Fibroblast of skin of right quadriceps (primary cell): ENCODE data around the gene BCL2.
A peak's percentile ranks its signal among the peaks of the same experiment; 100 is the strongest.

Source experiments
- DNase-seq: peaks from one replicate; pipeline ENCODE4 v3.0.0-alpha.2; 2013

Gene BCL2

DNA sequence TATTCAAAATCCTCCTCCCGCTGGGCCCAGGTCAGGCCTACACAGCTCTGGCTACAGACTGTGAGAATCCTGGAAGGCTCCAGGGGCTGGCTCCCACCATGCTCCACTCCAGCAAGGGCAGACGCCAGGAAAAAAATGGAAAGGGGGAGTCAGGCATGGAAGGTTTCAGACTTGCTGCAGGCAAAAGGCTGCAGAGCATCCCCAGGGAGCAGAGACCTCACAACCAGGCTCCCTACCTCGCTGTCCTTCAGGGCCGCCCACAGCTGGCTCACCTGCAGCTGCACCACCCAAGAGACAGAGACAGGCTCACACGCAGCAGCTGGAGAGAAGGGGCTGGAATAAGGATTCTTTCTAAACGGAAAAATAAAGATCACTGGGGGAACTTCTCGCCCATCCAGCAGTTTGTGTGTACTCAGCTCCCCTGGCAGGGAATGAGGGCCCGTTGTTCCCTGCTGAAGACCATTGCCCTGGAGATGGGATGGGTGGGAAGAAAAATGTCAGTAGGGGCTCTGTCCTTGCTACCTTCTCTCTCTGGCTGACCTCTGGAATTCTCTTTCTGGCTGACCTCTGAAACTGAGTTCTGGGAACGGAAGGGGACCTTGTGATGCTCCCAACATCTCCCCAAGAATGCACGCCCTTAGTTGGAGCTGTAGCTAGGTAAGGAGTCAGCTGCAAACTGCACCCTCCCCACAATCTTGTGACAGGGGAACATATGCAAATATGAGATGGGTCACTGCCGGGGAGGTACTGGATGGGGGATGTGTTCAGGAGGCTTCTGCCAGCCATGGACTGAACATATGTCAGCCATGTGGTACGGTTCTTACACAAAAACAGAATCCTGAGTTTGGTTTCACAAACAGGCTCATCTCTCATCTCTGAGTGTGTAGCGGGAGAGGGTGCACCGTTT lies 34.5 kb downstream of the BCL2 start:
- no peak for DNase-seq

DNA sequence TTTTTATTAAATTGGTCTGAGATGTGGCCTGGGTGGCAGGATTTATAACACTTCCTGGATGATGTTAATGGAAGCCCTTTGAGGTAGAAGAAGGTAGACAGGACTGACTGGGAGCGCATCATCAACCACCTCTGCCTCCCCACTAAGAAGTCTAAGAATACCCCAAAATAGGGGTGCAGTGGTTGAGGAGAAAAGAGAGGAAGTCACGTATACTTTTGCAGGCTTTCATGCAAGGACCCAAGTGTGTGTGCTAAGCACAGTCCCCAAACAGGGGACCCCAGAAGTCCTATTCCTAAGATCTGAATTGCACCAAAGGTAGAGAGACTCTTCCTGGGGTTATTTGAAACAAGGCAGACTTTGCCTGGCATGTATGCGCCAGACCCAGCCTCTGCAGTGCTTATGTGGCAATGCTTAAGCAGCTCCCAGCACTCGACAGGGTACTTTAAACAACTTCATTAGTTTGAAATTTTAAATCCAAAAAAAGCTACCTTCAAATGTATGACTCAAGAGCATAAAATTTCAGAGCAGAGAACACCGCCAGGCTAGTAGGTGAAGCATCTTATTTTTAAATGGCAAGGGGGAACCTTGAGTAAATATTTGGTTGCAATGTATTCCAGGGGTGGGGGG lies 35.3 kb downstream of the BCL2 start:
- DNase-seq = no peak

DNA sequence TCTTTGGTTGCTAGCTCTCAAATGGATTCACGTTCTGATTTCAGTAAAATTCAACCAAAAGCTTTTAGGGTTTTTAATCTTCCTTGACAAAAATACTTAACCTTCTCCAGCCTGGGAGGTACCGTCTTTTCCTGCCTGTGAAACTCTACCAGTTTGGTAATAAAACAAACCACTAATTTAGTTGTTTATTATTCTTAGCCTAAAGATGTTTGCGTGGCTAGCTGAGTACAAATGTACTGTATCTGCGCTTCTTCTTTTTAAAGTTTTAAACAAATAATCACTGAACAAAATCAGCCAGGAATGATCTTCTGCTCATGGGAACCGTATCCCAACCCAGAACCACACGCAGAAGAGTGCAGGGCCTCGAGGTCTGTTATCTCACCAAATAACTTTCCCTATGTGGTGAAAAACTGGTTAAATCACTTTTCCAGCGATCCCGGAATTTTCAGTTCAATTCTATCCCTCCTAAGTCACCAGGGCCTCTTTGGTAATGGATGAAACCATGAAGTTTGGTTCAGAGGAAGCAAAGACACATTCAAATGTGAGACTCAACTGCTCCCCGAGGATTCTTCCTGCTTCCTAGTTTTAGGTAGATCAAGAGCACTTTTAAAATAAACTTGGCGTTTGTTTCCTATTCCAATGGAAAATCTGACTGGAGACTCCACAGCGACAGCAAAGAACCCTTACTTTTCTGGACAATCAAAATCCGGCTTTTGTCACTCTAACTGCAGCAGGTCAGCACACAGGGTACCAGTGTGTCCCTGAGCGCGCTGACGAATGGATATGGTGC lies 36.1 kb downstream of the BCL2 start:
- no peak for DNase-seq

DNA sequence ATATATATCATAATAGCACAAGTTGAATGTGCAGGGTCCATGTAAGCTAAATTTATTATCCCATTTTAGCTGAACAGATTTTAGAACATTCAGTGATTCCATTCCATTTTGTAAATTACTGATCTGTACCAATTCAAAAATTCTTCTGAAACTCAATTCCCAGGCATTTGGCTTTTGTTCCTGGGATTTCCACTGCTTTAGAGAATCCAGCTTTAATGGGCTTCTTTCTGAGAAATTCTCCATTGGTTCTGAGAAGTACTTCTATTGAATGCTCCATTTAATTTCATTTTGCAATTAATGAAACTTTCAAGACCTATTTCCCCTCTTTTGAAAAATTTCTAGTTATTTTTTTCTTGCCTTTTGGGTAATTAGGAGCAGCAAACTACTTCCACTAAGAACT lies 36.8 kb downstream of the BCL2 start:
- DNase-seq = no peak

DNA sequence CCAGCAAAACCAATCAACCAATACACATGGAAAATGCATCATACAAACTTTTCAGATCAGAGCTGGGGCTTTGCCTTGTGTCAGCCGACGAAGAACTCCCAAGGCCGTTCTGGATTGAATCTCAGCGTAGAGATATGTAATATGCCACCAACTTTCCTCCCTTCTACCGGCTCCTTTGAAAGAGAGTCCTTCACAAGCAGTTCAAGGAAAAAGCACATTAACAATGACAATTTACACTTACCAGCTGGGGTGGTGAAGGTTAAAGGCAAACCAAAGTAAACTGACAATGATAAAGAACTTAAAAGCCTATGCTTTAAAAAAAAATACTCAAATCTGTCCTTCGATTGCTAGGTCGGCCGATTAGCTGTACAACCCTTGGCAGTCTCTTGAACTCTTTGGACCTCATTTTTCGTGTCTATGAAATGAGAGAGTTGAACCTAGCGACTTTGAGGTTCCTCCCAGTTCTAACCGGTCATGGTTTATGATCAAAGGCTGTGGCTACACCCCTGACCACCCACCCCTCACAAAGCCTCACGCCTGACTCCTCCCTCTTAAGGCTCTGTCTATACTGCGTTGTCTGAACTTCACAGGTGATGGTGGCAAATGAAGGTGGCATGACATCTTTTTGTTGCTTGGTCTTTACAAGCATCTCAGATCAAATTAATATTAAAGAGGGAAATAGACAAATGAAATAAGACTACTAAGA lies 46.2 kb downstream of the BCL2 start:
- no peak for DNase-seq

DNA sequence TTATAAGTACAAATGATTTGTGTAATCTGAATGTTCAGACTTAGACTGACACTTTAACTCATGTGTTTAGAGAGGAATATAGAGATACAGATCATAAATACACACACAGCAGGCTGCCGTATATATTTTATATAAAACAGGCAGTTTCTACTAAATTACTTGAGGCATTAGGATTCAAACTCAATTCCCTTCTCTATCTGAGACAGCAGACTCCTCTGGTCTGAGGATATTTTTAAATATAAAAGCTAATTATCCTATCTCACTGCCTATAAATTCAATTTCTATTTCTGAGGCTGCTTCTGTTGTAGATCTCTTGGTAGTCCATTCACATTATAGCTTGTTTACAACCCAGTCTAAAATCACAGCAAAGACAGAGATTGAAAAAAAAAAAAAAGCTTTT lies 46.9 kb downstream of the BCL2 start:
- DNase-seq = no peak

DNA sequence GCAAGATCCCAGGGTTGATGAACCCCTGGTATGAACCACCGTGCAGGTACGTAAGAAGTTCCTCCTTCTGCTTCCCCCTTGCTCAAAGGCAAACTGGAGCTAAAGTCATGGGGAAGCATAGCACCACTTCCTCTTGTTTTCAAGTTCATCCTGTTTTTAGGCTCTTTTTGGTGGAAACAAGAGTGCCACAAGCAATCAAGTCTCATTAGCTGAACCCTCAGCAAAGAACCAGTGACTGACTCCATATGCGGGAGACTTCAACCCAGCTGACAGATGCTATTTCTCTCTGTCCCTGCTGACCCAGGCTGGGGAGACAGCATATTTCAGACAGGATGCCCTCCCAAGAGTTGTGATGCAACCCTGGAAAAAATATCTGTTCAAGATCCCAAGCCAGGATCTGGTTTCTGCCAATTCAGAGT lies 47.7 kb downstream of the BCL2 start:
- DNase-seq = no peak

DNA sequence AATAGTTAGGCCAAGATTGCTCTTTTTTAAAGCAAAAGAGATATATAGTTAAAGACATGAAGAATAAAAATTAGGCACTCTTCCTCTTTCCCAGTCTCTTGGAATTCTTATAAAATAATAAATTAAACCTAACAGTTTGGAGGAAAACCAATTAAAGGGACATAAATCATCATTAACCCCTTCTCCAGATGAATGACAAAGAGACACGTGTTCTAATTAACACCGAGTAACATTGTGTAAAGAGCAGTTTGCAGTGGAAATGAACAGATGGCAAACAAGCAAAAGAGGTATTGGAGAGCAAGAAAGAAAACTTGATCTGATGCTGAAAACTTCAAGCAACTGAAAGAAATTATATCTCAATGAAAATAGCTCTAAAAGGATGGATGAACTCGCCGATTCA lies 48.4 kb downstream of the BCL2 start:
- DNase-seq = no peak

DNA sequence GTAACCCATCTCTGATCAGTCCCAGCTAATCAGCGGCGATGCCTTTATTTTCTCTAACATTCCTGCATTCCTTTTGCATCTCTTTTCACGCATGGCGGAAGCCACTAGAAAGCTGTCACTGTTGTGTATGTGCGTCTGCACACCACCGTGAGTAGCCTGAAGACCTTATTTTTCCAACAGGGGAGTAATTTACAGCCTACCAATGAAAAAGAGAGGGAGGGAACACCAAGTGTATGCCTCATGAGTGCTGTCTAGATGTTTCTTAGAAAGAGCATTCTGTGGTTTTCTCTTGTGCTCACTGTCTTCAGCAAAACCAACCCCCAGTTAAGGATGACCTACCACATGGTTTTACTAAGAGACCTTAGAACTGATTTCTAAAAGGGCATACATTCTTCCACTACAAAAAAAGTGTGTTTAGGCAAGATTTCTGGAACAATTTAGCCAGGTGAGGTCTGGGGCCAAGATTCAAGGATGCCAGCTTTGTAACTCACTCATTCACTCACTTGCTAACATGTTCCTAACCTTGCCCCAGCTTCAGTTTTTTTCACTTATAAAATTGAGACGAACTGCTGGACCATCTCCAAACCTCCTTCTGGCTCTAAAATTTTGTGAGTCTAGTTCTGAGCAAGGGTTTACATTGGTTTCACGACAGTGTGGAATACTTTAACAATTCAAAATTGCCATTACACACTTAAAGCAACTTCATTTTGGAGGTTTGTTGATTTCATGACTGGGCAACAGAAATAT lies 51.4 kb downstream of the BCL2 start:
- DNase-seq = peak; percentile 23

DNA sequence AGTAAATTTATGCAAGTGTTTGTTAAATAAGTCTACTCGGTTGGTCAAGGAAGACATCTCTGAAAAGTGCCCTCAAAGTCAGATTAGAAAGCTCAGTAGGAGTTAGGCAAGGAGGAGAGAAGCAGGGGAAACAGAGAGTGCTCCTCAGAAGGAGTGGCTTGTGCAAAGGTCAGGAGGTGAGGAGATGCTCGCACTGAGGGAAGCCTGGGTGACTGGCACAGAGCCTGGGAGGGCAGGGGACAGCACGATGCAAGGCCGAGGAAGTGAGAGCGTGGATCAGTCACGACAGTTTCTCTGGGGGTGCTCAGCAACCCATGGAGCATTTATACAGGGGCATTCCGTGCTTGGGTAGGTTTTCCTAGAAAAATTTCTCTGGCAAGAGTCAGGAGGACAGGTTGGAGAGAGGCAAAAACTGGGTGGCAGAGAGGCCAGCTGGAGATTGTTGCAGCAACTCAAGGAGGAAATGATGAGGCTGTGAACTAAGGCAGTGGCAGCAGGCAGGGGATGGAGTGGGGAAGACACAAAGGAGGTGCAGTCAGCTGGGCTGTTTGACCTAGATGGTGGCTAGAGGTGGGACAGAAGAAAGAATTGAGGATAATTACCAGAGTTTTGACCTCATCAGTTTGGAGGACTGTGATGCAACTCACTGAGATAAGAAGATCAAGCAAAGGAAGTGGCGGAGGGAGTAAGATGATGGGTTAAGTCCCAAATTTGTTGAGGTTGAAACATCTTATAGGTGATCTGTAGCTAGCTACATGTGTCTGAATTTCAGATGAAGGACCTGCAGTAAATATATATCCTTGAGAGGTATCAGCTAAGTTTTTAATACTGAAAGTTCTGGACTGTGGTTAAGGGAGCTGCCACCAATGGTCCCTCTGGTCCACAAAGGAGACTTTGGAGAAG lies 52.4 kb downstream of the BCL2 start:
- DNase-seq = no peak

DNA sequence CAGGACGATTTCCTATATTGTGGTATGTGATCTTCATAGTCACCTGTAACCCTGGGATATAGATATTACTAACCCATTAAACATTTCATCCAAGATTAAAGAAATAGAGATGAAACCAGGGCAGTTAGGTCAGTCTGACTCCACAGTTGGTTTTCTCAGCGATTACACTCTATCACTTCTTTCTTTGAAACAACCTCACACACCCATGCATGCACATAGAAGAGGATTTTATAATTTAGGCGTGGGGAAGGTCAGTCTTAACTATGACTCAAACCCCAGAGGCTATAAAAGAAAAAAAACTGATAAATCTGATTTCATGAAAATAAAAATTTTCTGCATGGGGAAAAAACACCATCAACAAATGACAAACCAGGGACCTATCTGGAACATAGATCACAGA lies 54.2 kb downstream of the BCL2 start:
- DNase-seq = no peak

DNA sequence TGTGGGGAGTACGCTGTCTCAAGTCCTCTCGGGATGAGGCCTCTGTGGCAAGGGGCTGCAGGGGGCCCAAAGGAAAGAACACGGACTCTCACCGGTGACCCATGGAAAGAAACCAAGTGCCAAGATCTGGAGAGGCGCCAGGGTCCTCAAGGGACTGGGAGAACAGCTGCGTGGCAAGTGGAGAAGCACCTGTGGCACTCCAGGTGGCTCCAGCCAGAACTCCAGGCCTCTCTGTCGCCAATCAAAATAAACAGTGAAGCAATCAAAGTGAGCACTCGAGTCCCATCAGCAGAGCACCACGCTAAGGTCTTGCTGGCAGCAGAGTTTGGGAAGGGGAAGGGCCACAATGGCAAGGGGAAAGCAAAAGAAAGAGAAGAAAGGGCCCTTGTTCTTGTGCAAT lies 54.7 kb downstream of the BCL2 start:
- no peak for DNase-seq

DNA sequence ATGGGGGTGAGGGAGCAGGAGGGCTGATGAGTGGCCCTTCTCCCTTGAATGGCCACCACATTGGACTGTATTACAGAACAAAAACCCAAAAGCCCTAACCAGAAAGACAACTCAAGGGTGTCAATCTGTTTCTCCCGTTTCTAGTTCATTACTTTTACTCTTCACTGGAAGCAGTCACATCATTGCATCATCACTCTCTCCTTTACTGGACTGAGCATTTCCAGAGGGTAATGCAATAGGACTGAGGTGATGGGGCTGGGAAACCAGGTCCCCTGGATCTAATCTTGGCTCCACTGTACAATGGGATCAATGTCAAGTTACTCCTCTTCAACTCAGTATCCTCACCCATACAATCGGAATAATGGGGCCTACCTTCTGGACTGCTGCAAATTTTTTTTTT lies 56.1 kb downstream of the BCL2 start:
- DNase-seq = no peak

DNA sequence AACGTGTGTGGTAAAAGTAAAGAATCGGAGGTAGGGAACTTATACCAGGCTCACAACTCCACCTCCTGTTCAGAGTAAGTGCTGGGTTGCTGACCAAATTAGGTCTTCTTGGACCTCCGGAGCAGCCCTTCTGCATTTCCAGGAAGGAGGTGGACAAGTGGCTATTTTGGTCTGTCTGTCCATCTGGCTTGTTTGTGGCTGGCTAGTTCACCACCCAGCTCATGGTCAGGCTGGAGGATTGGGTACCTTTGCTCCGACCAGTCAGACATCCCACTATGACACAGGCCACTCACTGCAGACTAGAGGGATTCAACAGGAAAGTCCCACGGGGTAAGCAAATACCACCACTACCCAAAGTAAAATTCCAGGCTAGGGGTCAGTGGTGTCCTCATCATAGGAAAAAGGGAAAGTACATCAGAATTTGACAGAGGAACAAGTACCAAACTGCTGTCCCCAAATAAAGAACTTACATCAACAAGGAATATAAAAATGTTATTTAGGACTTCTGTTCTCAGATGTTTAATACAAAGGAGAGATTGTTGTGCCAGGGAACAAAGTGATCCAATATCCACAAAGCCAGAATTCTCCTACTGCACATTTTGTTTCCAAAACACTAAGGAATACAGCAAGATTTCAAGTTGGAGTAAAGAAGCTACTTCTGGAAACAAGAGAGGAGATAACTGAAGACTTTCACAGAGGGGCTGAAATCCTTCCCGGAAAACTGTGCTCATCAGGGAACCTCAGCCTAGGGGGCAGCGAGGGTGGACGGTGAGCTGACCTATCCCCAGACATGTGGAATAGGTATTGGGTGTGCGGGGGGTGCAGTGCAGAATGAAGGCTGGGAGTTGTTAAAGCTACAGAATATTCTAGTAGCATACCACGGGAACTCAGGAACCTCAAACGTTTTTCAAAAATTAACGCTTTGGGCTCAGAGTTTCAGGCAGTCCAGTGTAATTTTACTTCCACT lies 56.9 kb downstream of the BCL2 start:
- DNase-seq = no peak

DNA sequence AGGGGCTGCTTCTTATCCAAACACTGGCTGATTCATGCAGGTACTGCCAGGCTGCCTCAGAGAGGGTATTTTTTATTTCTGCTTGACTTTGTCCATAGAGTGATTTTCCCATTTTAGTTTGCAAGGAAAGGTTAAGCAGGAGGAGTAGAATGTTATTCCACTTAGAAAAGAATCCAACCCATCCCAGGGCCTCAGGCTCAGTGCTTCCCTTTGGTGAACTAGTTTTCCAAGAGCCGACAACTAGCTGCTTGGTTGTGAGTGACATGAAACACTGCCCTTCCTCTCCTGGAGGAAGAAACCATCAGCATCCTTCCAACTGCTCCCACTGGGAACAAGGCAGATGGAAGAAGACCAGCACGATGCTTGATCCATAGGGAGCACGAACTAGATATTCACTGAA lies 58.5 kb downstream of the BCL2 start:
- no peak for DNase-seq

DNA sequence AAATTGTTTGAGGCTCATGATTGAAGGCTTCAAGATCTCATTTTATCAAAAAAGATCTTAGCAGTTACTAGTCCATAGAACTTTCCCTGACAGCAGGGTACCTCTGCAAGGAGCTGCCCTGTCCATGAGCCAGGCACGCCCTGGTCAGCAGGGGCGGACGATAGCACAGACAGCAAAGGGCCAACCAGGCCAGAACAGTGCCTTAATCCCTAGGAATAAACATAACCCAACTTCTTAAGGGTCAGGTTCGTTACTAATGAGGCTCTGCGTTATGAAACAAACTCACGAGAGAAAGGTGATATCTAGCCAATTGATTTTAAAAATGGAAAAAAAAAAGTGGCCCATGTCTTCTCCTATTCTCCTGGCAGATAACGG lies 59.2 kb downstream of the BCL2 start:
- DNase-seq = no peak

DNA sequence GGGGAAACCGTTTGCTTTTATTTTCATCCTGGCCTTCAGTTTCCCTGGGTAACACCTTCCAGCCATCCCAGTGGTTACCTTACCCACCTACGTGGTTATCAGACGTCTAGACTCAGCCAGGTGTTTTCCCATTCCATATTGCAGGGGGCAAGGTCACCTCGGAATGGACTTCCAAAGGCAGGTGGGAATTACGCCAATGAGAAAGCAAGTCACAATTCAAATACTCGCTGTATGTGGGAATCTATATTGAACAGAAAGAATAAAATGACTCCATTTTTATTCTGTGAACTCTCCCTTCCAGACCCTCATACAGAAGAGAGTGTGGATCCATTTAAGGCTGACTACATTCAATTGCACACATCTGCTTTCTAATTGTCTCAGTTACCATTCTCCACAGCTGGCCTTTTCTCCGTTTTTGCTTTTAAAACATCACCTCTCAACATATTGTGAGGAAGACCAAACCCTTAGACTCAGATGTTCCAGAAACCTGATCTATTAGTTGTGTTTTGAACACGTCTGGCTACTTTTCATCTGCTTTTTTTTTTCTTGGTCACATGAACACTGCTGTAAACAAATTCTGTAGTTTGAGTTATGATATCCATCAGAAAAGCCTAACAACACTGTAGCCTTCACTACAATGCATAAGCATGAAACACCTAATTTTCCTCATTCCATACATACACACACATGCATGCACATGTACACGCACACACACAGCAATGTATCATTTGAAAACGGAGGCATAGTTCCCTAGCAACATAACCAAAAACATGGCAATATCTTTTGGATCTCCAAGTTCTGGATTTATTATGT lies 59.8 kb downstream of the BCL2 start:
- DNase-seq = no peak

DNA sequence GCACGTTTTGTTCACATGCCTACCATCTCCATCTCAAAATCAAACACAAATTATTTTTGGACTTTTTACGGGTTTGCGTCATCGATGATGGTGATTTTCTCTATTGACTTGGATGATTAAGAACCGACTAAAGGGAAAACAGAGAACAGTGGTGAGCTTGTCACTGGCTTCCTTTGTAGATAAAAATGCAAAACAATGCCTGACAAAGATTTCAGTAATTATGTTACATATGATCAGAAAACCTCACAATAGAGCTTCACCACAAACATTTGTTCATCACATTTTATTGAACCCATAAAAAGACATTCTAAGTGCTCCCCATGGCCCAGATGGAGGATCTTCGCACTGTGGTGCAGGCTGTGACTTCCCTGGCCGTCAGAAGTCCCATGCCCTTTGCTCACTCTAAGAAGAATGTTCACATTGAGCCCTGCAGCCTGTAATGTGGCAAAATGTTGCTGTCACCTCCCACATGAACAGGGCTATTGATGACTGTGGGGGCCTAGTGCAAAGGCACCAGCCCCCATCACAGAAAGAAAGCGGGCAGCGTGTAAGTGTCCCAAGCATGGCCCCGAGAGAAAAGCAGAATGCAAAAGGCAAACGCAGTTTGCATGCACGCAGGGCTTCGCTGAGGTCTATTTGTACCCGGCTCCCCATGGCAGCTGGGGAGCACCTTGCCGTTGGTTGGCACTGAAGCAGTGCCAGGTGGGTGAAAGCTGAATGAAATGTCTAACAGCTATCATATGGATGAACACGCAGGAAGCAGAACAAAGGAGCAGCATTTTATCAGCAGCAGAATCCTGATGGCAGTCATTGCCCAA lies 60.6 kb downstream of the BCL2 start:
- no peak for DNase-seq
